ENCODE data around the gene KANSL2.
"Not testable (repeated sequence)": the region's sequence is repeated elsewhere in the genome, so short reads cannot be mapped to it uniquely, and the experiment has no call there.

KANSL2 gene

GRCh38 chr12:48681710-48682532, at the start of gene KANSL2:
TSS of gene KANSL2 (minus strand) at chr12:48682238. CDS start at chr12:48681632, 606 bp downstream.
- peak; percentile 98 for FAIRE-seq

- FAIRE-seq = no peak
These were observed 46.8 kb upstream of the KANSL2 start for GRCh38 chr12:48728807-48729206.

- FAIRE-seq = not testable (repeated sequence)
These were observed 38.7 kb upstream of the KANSL2 start for GRCh38 chr12:48720737-48721136.

- FAIRE-seq = not testable (repeated sequence)
These were observed 38.1 kb upstream of the KANSL2 start for GRCh38 chr12:48720171-48720570.

- FAIRE-seq = not testable (repeated sequence)
These were observed 37.0 kb upstream of the KANSL2 start for GRCh38 chr12:48719002-48719401.

- no peak for FAIRE-seq
These were observed 35.2 kb upstream of the KANSL2 start for GRCh38 chr12:48717252-48717695.

GRCh38 chr12:48716493-48717251, 34.6 kb upstream of the KANSL2 start, which contains the start of gene CCNT1:
TSS of gene CCNT1 (minus strand) at chr12:48716707. CDS start at chr12:48716675, 32 bp downstream.
- FAIRE-seq = peak; percentile 98

GRCh38 chr12:48716168-48716492, 34.1 kb upstream of the KANSL2 start:
- no peak for FAIRE-seq

- FAIRE-seq = no peak
These were observed 30.2 kb upstream of the KANSL2 start for GRCh38 chr12:48712209-48712608.

- not testable (repeated sequence) for FAIRE-seq
These were observed 16.8 kb upstream of the KANSL2 start for GRCh38 chr12:48698822-48699221.

GRCh38 chr12:48696626-48697025, 14.6 kb upstream of the KANSL2 start:
- FAIRE-seq = no peak

- FAIRE-seq = no peak
These were observed 13.8 kb upstream of the KANSL2 start for GRCh38 chr12:48695859-48696258.

- FAIRE-seq = no peak
These were observed 12.0 kb upstream of the KANSL2 start for GRCh38 chr12:48694038-48694437.

GRCh38 chr12:48693572-48693971, 11.5 kb upstream of the KANSL2 start:
- FAIRE-seq = no peak

- no peak for FAIRE-seq
These were observed 9.9 kb upstream of the KANSL2 start for GRCh38 chr12:48691826-48692487.

- no peak for FAIRE-seq
These were observed 9.0 kb upstream of the KANSL2 start for GRCh38 chr12:48690990-48691389.

GRCh38 chr12:48690436-48690835, 8.4 kb upstream of the KANSL2 start:
- no peak for FAIRE-seq

GRCh38 chr12:48688836-48689235, 6.8 kb upstream of the KANSL2 start:
- no peak for FAIRE-seq

- no peak for FAIRE-seq
These were observed 5.6 kb upstream of the KANSL2 start for GRCh38 chr12:48687592-48687991.

GRCh38 chr12:48686615-48687334, 4.7 kb upstream of the KANSL2 start:
- no peak for FAIRE-seq

- no peak for FAIRE-seq
These were observed 4.1 kb upstream of the KANSL2 start for GRCh38 chr12:48686037-48686595.

- no peak for FAIRE-seq
These were observed 1.5 kb upstream of the KANSL2 start for GRCh38 chr12:48683534-48683933.

Measured in G401.6 (cell line).